Lower leg skin (tissue), 3 donors: ENCODE measurements around the gene CNIH4.

Experiments used
- CTCF ChIP-seq, 3 donors: fragments of 450-650 bp; IDR thresholded peaks; one replicate each; pipeline ENCODE4 v1.5.1; 2016; ENCODE audit warnings: antibody characterized with exemption in 3 of 3, mild to moderate bottlenecking in 3 of 3, moderate library complexity in 2 of 3
- POLR2A ChIP-seq, 2 donors: fragments of 450-650 bp; IDR thresholded peaks; one replicate each; pipeline ENCODE4 v1.6.1; 2016 to 2017; ENCODE audit warnings: antibody characterized with exemption in 2 of 2, mild to moderate bottlenecking in 1 of 2, moderate library complexity in 1 of 2

- no peak for TF ChIP-seq CTCF (IDR thresholded peaks at IDR 0.05)
- TF ChIP-seq POLR2A (IDR thresholded peaks at IDR 0.05): no peak
Observed at GRCh38 chr1:224338150-224338838, 18.4 kb upstream of the CNIH4 start.
